ENCODE results near the gene FHL3.
A peak's percentile ranks its signal among the peaks of the same experiment; 100 is the strongest.

The FHL3 gene

GRCh38 chr1:37951783-37952624, 53.3 kb downstream of the FHL3 start:
- DNase-seq, result no peak
- H3K4me1 Mint-ChIP-seq (ENCODE audit: low read depth), result peaks cover 17% of the 10 kb centered on the region
- H3K27me3 Mint-ChIP-seq, result no peaks in the 10 kb centered on the region
- H3K4me3 Mint-ChIP-seq, result no peak overlapping the region
- peaks cover 14% of the 10 kb centered on the region for H3K36me3 Mint-ChIP-seq (ENCODE audit: low read depth)
- peak overlapping the region; percentile 33 for H3K27ac Mint-ChIP-seq
- no peaks in the 10 kb centered on the region for H3K9me3 Mint-ChIP-seq

- Mint-ChIP-seq H3K9me3 (no peaks in the 10 kb centered on the region), H3K4me3 (no peak overlapping the region), H3K27me3 (no peaks in the 10 kb centered on the region), H3K36me3 (ENCODE audit: low read depth) (peaks cover 8% of the 10 kb centered on the region), H3K4me1 (ENCODE audit: low read depth) (peaks cover 23% of the 10 kb centered on the region), H3K27ac (no peak overlapping the region)
- DNase-seq, result no peak
Observed at GRCh38 chr1:37951041-37951782, 54.1 kb downstream of the FHL3 start.

GRCh38 chr1:37949524-37950152, 55.7 kb downstream of the FHL3 start:
- no peak for DNase-seq
- no peak overlapping the region for H3K27ac Mint-ChIP-seq
- peaks cover 25% of the 10 kb centered on the region for H3K4me1 Mint-ChIP-seq (ENCODE audit: low read depth)
- H3K9me3 Mint-ChIP-seq, result no peaks in the 10 kb centered on the region
- no peak overlapping the region for H3K4me3 Mint-ChIP-seq
- H3K36me3 Mint-ChIP-seq (ENCODE audit: low read depth), result peaks cover 3% of the 10 kb centered on the region
- no peaks in the 10 kb centered on the region for H3K27me3 Mint-ChIP-seq

GRCh38 chr1:37948841-37949240, 56.5 kb downstream of the FHL3 start:
- no peak overlapping the region for H3K4me3 Mint-ChIP-seq
- no peak overlapping the region for H3K27ac Mint-ChIP-seq
- no peaks in the 10 kb centered on the region for H3K9me3 Mint-ChIP-seq
- H3K36me3 Mint-ChIP-seq (ENCODE audit: low read depth), result peaks cover 2% of the 10 kb centered on the region
- peaks cover 25% of the 10 kb centered on the region for H3K4me1 Mint-ChIP-seq (ENCODE audit: low read depth)
- DNase-seq, result no peak
- no peaks in the 10 kb centered on the region for H3K27me3 Mint-ChIP-seq

- no peaks in the 10 kb centered on the region for H3K27me3 Mint-ChIP-seq
- H3K27ac Mint-ChIP-seq, result peak overlapping the region; percentile 18
- H3K36me3 Mint-ChIP-seq (ENCODE audit: low read depth), result peaks cover 3% of the 10 kb centered on the region
- no peak overlapping the region for H3K4me3 Mint-ChIP-seq
- H3K9me3 Mint-ChIP-seq, result no peaks in the 10 kb centered on the region
- H3K4me1 Mint-ChIP-seq (ENCODE audit: low read depth), result peaks cover 25% of the 10 kb centered on the region
- no peak for DNase-seq
Observed at GRCh38 chr1:37948166-37948565, 57.1 kb downstream of the FHL3 start.

DNA sequence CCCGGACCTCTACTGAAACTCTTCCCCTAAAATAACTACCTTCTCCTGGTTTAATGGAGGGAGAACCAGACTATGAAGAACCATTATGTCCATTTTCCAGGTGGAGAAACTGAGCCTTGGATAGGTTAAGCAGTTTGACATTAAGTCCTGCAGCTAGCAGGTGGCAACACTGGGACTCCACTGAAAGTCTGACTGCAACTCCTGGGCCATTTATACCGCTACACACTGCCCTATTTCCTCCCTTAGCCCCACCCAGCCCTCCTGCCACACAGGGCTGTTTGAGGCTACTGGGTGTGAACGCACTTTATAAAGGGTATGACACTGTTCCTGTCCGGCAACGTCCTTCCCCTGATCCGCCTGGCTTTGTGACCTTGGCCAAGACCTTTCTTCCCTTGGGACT, 58.0 kb downstream of the FHL3 start:
- DNase-seq, result no peak
- H3K4me3 Mint-ChIP-seq, result peak overlapping the region; percentile 84
- H3K27ac Mint-ChIP-seq, result peak overlapping the region; percentile 98
- H3K27me3 Mint-ChIP-seq, result no peaks in the 10 kb centered on the region
- H3K36me3 Mint-ChIP-seq (ENCODE audit: low read depth), result peaks cover 6% of the 10 kb centered on the region
- peaks cover 24% of the 10 kb centered on the region for H3K4me1 Mint-ChIP-seq (ENCODE audit: low read depth)
- H3K9me3 Mint-ChIP-seq, result no peaks in the 10 kb centered on the region

Data from activated T-cell treated with anti-CD3 and anti-CD28 coated beads, Interleukin-2, amount 50 U/mL, for 24 hours (primary cell).